GM23248 (cell line): Measurements from ENCODE around the gene PDPK1. TPM values are rescaled to one million over a fixed set of nuclear protein-coding genes. Genes with fewer than 3 reads are reported as not detected.
"Not testable (repeated sequence)": the region's sequence is repeated elsewhere in the genome, so short reads cannot be mapped to it uniquely, and the experiment has no call there.

Experiments
- DNase-seq: peaks from one replicate; pipeline ENCODE4 v3.0.0-alpha.2; 2015
- H2AFZ ChIP-seq: fragments of 200-600 bp; sonication (generic); 2 replicates; pipeline ENCODE4 v1.6.1; 2016; ENCODE audit warnings: antibody characterized with exemption
- H3F3A ChIP-seq: fragments of 200-600 bp; sonication (generic); 2 replicates; pipeline ENCODE4 v1.6.1; 2016; ENCODE audit warnings: mild to moderate bottlenecking, antibody characterized with exemption, mixed run types; ENCODE audit not compliant: insufficient read depth
- H3K27ac ChIP-seq: fragments of 200-600 bp; sonication (generic); 2 replicates; pipeline ENCODE4 v1.5.1; 2016; ENCODE audit warnings: mild to moderate bottlenecking
- H3K27me3 ChIP-seq: fragments of 200-600 bp; sonication (generic); replicated peaks from 2 replicates; pipeline ENCODE4 v1.6.1; 2016; ENCODE audit warnings: mild to moderate bottlenecking; ENCODE audit not compliant: insufficient read depth
- H3K36me3 ChIP-seq: fragments of 200-600 bp; sonication (generic); 2 replicates; pipeline ENCODE4 v1.6.1; 2016; ENCODE audit warnings: low read depth, mild to moderate bottlenecking
- H3K4me1 ChIP-seq: fragments of 200-600 bp; sonication (generic); 2 replicates; pipeline ENCODE4 v1.6.1; 2016; ENCODE audit warnings: mild to moderate bottlenecking; ENCODE audit not compliant: insufficient read depth
- H3K4me2 ChIP-seq: fragments of 200-600 bp; sonication (generic); one replicate; pipeline ENCODE4 v1.6.1; 2016; ENCODE audit warnings: mild to moderate bottlenecking; ENCODE audit not compliant: unreplicated experiment
- H3K4me3 ChIP-seq: fragments of 200-600 bp; sonication (generic); 2 replicates; pipeline ENCODE4 v1.5.1; 2016; ENCODE audit warnings: mild to moderate bottlenecking
- H3K79me2 ChIP-seq: fragments of 200-600 bp; sonication (generic); 2 replicates; pipeline ENCODE4 v1.6.1; 2016; ENCODE audit warnings: mild to moderate bottlenecking; ENCODE audit not compliant: insufficient read depth
- H3K9ac ChIP-seq: fragments of 200-600 bp; sonication (generic); 2 replicates; pipeline ENCODE4 v1.6.1; 2016; ENCODE audit warnings: mild to moderate bottlenecking
- H3K9me2 ChIP-seq: fragments of 200-600 bp; sonication (generic); 2 replicates; pipeline ENCODE4 v1.6.1; 2016; ENCODE audit warnings: mixed run types, mild to moderate bottlenecking, moderate library complexity; ENCODE audit not compliant: insufficient read depth
- H3K9me3 ChIP-seq: fragments of 200-600 bp; sonication (generic); one replicate; pipeline ENCODE4 v1.6.1; 2017; ENCODE audit warnings: low read depth
- H4K20me1 ChIP-seq: fragments of 200-600 bp; sonication (generic); 2 replicates; pipeline ENCODE4 v1.6.0; 2016; ENCODE audit not compliant: insufficient read depth
- EZH2 ChIP-seq: fragments of 200-600 bp; sonication (generic); IDR thresholded peaks from 2 replicates; pipeline ENCODE4 v1.6.1; 2018; ENCODE audit warnings: antibody characterized with exemption, mild to moderate bottlenecking; ENCODE audit not compliant: insufficient read depth, poor library complexity, severe bottlenecking
- EZH2phosphoT487 ChIP-seq: fragments of 200-600 bp; sonication (generic); IDR thresholded peaks from 2 replicates; pipeline ENCODE4 v1.6.1; 2018; ENCODE audit warnings: antibody characterized with exemption, moderate library complexity, mild to moderate bottlenecking, low read depth; ENCODE audit not compliant: insufficient read depth
- WGBS, 2 experiments: methylation state at CpG; one replicate each; pipeline ENCODE4 v1.1.6; 2015 to 2017; ENCODE audit warnings: low lambda C conversion rate in 2 of 2, low coverage in 1 of 2; ENCODE audit errors: missing lambda C conversion rate in 2 of 2; 5-methylcytosine and 5-hydroxymethylcytosine counted together
- in situ Hi-C: fragments of 300-500 bp; cut with MboI; formaldehyde crosslinking; loops from 2 replicates; pipeline ENCODE4 v1.15.0; 2020
- polyA plus RNA-seq: library from polyadenylated mRNA; unstranded; fragments of >200 nt; fragmentation: Nextera tagmentation; extraction: Ambion mirVana; gene quantifications from 2 replicates; pipeline ENCODE4 v1.2.1, GENCODE V29; 2016
- total RNA-seq: library from RNA; depleted of rRNA; stranded (reverse); fragments of >200 nt; shearing (Covaris generic); gene quantifications from 2 replicates; pipeline ENCODE4 v1.2.3, GENCODE V29; 2014

The PDPK1 gene
- total and polyA plus RNA-seq, 2 experiments from 2014 or later: 21.6 to 28.1 TPM

DNA sequence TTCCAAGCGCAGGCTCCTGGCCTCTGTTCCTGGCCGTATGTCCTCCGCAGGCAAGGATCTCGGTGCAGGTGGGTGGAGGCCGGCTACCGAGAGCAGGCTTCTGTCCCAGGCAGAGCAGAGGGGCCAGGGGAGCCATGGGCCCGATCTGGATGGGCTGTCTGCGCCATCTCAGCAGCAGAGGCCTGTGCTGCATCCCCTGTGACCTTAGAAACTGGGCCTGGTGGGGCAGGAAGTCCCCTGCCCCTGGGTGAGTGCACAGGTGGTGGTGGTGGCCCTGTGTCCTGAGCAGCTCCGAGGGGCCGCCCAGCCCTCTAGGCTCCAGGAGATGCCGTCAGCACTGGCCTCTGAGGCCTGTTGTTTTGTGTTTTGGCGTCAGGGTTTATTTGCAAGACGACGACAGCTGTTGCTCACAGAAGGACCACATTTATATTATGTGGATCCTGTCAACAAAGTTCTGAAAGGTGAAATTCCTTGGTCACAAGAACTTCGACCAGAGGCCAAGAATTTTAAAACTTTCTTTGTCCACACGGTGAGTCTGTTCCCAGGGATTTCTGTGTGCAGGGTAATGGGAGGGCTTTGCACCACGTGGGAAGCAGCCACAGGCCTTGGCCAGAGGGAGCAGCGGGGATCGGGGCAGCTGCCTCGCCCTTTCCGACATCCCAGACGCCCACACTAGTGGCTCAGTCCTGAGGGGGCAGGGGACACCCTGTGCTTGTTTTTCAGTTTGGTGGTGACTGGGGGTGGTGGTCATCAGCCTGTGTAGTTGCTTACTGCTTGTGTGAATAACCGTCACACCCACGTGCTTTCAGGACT lies 59.1 kb downstream of the PDPK1 start:
- H3K27me3 ChIP-seq: no peaks in the 10 kb centered on the region
- H3K4me2 ChIP-seq: no peak overlapping the region
- no peaks in the 10 kb centered on the region for H4K20me1 ChIP-seq
- no peak for DNase-seq
- H3K9ac ChIP-seq: no peak overlapping the region
- H3K9me3 ChIP-seq: no peaks in the 10 kb centered on the region
- H3K79me2 ChIP-seq: peaks cover 51% of the 10 kb centered on the region
- H2AFZ ChIP-seq: no peak overlapping the region
- no peaks in the 10 kb centered on the region for H3K9me2 ChIP-seq
- no peak overlapping the region for H3K4me3 ChIP-seq
- no peaks in the 10 kb centered on the region for H3F3A ChIP-seq
- 91 to 92% methylated on average over 22 to 24 of the region's 24 CpGs for WGBS, 2 experiments
- no peaks in the 10 kb centered on the region for H3K4me1 ChIP-seq
- H3K27ac ChIP-seq: no peak overlapping the region
- peaks cover 6% of the 10 kb centered on the region; the same call in 1 of the 2 replicates for H3K36me3 ChIP-seq
- in situ Hi-C loops: no loop called here
- TF ChIP-seq EZH2 (no peak), EZH2phosphoT487 (no peak)

- Histone ChIP-seq H3K4me2 (no peak overlapping the region), H3K4me1 (0 out of 2 replicates have a peak, but pooled peaks cover 2% of the 10 kb centered on the region), H3K4me3 (no peak overlapping the region), H2AFZ (no peak overlapping the region), H3K27ac (no peak overlapping the region), H3K27me3 (no peaks in the 10 kb centered on the region), H3F3A (peaks cover 2% of the 10 kb centered on the region), H4K20me1 (no peaks in the 10 kb centered on the region), H3K9ac (no peak overlapping the region), H3K79me2 (peaks cover 46% of the 10 kb centered on the region), H3K36me3 (peaks cover 6% of the 10 kb centered on the region; the same call in 1 of the 2 replicates), H3K9me2 (no peaks in the 10 kb centered on the region), H3K9me3 (no peaks in the 10 kb centered on the region)
- 95 to 96% methylated on average over 21 to 22 of the region's 22 CpGs for WGBS, 2 experiments
- DNase-seq: no peak
- in situ Hi-C loops: no loop called here
- TF ChIP-seq EZH2 (no peak), EZH2phosphoT487 (no peak)
These were observed 59.7 kb downstream of the PDPK1 start for GRCh38 chr16:2597560-2597902.

DNA sequence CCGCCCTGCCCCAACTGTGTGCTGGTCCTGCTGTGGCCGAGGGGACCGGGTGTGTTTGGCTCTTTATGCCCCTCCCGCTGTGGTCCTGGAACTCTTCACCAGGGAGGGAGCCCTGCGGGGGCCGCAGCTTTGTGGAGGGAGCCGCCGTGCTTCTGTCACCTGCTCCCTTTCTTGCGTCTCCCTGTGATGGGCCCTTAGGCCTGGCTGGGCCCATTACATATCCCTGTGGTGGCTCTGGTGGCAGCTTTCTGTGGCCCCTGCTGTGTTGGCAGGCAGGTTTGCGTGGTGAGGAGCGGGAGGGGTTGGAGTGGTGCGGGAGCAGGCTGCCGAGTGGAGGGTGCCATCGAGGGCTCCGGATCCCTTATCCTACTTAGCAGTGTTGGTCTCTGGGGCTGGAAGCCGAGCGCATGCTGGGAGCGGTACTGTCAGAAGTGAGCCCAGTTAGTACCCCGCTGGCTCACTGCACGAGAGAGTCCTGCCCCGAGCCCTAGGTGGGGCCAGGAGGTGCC lies 60.4 kb downstream of the PDPK1 start:
- 95 to 96% methylated on average over 20 to 21 of the region's 21 CpGs for WGBS, 2 experiments
- Histone ChIP-seq H3K4me2 (no peak overlapping the region), H3K27me3 (no peaks in the 10 kb centered on the region), H3K27ac (no peak overlapping the region), H3K9ac (no peak overlapping the region), H2AFZ (no peak overlapping the region), H3K4me1 (0 out of 2 replicates have a peak, but pooled peaks cover 5% of the 10 kb centered on the region), H4K20me1 (no peaks in the 10 kb centered on the region), H3K9me2 (no peaks in the 10 kb centered on the region), H3F3A (peaks cover 6% of the 10 kb centered on the region), H3K36me3 (peaks cover 6% of the 10 kb centered on the region; the same call in 1 of the 2 replicates), H3K9me3 (no peaks in the 10 kb centered on the region), H3K4me3 (no peak overlapping the region), H3K79me2 (peaks cover 39% of the 10 kb centered on the region)
- TF ChIP-seq EZH2phosphoT487 (no peak), EZH2 (no peak)
- in situ Hi-C loops: no loop called here
- DNase-seq: no peak

GRCh38 chr16:2598723-2599122 lies 60.9 kb downstream of the PDPK1 start:
- TF ChIP-seq EZH2phosphoT487: no peak
- TF ChIP-seq EZH2: no peak
- Histone ChIP-seq H3K27me3 (no peaks in the 10 kb centered on the region), H3K27ac (no peak overlapping the region), H3K79me2 (peaks cover 34% of the 10 kb centered on the region), H3K9ac (no peak overlapping the region), H3K9me2 (no peaks in the 10 kb centered on the region), H3K36me3 (peaks cover 6% of the 10 kb centered on the region; the same call in 1 of the 2 replicates), H3K4me2 (no peak overlapping the region), H3K9me3 (no peaks in the 10 kb centered on the region), H3K4me3 (no peak overlapping the region), H3K4me1 (0 out of 2 replicates have a peak, but pooled peaks cover 5% of the 10 kb centered on the region), H4K20me1 (no peaks in the 10 kb centered on the region), H3F3A (peaks cover 6% of the 10 kb centered on the region), H2AFZ (no peak overlapping the region)
- in situ Hi-C loops: no loop called here
- no peak for DNase-seq
- WGBS, 2 experiments: 94 to 97% methylated on average over 9 of the region's 9 CpGs

- H3K9me2 ChIP-seq, H3K9ac ChIP-seq, H2AFZ ChIP-seq, H3K4me1 ChIP-seq, in situ Hi-C loops, H3K4me2 ChIP-seq, H3K9me3 ChIP-seq, DNase-seq, H4K20me1 ChIP-seq, H3K36me3 ChIP-seq, H3K27me3 ChIP-seq, H3K27ac ChIP-seq, H3K4me3 ChIP-seq: not testable (repeated sequence)
- peaks cover 33% of the 10 kb centered on the region for H3K79me2 ChIP-seq
- H3F3A ChIP-seq: peaks cover 11% of the 10 kb centered on the region
- 69% methylated on average over 4 of the region's 6 CpGs; no CpG with 5 or more reads in 1 of the 2 experiments for WGBS, 2 experiments
These were observed 61.3 kb downstream of the PDPK1 start for GRCh38 chr16:2599165-2599564.

DNA sequence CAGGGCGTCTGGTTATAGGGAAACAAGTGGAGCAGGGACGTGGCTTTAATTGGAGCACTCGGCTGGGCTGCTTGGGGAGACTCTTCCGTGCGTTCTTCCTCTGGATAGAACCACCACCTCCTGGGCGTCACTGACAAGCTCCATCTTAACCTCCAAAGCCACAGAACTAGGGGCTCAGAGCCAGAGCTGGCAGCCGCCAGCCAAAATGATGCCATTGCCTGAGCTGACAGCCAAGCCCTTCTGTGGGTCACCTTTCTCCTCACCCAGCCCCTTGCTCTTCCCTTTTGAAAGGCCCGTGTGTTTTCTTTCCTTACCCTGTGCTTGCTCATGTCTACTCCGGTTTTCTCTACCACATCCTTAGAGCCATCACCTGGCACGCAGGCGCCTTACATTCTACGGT lies 62.0 kb downstream of the PDPK1 start:
- Histone ChIP-seq H3F3A (peaks cover 11% of the 10 kb centered on the region), H3K79me2 (peaks cover 29% of the 10 kb centered on the region)
- DNase-seq, in situ Hi-C loops, H3K27ac ChIP-seq, H3K36me3 ChIP-seq, H3K4me3 ChIP-seq, H3K4me1 ChIP-seq, H2AFZ ChIP-seq, H3K9ac ChIP-seq, H3K27me3 ChIP-seq, H3K4me2 ChIP-seq, H3K9me2 ChIP-seq, H4K20me1 ChIP-seq, H3K9me3 ChIP-seq: not testable (repeated sequence)
- WGBS, 2 experiments: 86% methylated on average over 8 to 11 of the region's 12 CpGs
